NCI-H2171 (cell line): Measurements from ENCODE around the gene TXNL4A.
"Not testable (repeated sequence)": the region's sequence is repeated elsewhere in the genome, so short reads cannot be mapped to it uniquely, and the experiment has no call there.

Experiments used
- DNase-seq: peaks from one replicate; lab custom pipeline; 2025; lab: John Stamatoyannopoulos, UW

The TXNL4A gene

DNA sequence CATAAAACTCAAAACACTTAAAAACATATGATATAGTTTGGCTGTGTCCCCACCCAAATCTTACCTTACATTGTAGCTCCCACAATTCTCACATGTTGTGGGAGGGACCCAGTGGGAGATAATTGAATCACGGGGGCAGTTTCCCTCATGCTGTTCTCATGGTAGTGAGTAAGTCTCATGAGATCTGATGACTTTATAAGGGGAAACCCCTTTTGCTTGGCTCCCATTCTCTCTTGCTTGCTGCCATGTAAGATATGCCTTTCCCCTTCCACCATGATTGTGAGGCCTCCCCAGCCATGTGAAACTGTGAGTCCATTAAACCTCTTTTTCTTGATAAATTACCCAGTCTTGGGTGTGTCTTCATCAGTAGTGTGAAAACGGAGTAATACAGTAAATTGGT, 11.3 kb upstream of the TXNL4A start:
- DNase-seq: not testable (repeated sequence)

DNA sequence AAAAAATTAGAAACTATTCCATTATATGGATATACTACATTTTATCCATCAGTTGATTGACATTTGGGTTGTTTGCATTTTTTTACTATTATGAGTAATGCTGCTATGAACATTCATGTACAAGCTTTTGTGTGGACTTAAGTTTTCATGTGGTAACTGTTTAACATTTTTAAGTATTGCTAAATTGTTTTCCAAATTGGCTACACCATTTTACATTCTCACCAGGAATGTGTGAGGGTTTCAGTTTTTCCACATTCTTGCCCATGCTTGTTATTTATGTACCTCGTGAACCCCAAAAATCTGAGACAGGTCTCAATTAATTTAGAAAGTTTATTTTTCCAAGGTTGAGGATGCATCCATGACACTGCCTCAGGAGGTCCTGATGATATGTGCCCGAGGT, 3.1 kb upstream of the TXNL4A start:
- DNase-seq: no peak

DNA sequence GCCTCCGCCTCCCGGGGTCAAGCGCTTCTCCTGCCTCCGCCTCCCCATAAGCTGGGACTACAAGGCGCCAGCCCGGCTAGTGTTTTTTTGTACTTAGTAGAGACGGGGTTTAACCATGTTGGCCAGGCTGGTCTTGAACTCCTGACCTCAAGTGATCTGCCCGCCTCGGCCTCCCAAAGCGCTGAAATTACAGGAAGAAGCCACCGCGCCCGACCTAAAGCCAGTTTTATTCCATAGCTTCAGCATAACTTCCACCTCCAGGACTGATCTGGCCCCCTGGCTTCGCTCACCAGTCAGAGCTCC, 783 bp upstream of the TXNL4A start:
- DNase-seq: no peak

DNA sequence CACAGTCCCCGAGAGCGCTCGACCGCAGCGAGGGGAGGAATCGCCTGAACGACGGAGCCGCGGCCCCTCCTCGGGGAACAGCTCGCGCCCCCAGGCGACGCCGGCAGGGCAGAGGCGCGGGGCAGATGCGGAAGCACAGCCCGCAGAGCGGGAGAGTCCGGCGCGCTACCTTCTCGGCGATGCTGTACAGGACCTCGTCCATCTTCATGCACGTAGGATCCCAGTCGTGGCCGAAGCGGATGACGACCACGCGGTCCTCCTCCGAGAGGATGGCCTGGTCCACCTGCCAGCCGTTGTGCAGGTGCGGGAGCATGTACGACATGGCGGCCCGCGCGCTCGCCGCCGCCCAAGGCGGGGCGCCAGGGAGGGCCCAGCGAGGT, 302 bp downstream of the TXNL4A start:
- DNase-seq: no peak

DNA sequence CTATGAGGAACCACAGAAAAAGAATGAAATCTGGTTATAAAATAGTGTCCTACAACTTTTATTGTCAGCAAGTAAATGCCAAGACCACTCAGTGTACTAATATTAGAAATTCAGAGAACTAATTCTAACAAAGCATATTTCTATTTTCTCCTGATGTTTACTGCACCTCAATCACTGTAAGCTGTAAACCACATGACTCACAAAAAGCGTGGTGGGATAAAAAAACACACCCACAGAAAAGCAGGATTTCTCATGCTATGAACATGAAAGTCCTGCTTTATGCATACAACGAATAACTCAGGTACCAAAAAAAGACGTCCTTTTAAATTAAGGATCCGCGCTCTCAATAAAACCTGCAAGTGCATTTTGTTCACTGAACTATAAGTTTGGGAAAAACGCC, 797 bp downstream of the TXNL4A start:
- DNase-seq: no peak

DNA sequence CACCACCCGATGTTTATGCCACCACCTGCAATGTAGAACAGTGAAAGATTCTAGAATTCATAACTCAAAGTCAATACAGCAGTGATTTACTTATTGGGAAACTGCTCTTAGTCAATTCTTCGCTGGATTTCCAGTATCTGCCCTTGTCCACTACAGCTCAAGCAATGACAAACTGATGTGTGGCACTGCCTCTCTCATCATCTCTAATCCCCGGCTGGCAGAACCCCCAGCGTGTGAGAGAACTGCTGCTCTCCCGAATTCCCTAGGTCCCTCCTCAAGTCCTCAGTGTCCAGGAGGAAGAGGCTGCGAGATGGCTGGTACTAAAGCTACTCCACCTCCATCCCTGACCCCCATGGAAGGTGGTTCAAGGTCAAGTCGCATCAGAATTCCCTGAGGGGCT, 1.6 kb downstream of the TXNL4A start:
- DNase-seq: no peak

DNA sequence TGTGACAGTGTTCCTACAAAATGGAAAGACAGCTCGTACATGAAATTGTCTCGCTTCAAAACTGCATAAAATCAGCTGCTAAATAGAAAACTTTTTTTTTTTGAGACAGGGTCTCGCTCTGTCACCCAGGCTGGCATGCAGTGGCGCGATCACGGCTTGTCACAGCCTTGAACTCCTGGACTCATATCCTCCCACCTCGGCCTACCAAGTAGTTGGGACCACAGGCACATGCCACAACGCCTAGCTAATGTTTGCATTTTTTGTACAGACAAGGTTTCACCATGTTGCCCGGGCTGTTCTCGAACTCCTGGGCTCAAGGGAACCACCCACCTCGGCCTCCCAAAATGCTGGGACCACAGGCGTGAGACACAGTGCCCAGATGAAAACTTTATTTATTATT, 3.2 kb downstream of the TXNL4A start:
- no peak for DNase-seq

DNA sequence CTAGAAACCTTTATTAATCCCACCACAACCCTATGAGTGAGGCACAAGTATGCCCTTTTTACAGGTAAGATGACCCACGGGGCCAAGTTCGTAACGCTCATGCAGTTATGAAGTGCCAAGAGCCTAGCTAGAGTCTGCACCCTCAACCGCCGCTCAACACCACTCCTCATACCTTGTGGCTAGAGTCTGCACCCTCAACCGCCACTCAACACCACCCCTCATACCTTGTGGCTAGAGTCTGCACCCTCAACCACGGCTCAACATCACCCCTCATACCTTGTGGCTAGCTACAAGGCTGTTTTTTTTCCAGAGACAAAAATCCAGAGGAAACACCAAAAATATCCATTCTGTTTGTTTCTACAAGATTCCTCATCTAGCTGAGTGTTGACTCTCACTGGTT, 4.6 kb downstream of the TXNL4A start:
- DNase-seq: no peak

DNA sequence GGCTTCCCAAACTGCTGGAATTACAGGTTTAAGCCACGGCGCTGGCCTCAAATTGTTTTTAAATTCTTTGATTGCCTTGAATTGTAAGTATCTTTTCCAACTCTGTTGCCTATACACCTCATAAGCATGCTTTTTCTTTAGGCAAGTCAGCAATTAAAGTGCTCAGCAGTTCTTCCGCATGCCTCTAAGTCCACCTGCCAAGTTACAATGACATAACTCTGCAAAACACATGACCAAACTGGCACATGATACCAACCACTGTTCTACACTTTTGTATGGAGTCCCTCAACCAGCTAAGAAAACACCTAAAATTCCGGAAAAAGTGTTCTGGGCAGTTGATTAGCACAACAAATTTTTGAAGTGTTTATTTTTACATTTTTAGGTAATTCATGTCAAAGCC, 5.1 kb downstream of the TXNL4A start:
- DNase-seq: no peak

DNA sequence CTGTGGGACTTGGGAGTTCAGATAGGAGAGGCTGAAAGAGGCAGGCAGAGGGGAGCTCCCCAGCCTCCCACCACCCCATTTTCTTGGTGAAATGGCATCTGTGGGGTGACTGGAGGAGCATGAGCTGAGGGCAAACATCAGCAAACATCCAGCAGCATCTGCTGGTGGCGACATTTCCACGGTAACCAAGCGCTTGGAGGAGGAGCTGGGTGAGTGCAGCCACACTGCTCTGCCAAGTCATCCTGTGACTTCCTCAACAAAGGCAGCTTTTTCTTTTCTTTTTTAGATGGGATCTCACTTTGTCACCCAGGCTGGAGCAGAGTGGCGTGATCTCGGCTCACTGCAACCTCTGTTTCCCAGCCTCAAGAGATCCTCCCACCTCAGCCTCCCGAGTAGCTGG, 5.6 kb downstream of the TXNL4A start:
- DNase-seq: no peak

DNA sequence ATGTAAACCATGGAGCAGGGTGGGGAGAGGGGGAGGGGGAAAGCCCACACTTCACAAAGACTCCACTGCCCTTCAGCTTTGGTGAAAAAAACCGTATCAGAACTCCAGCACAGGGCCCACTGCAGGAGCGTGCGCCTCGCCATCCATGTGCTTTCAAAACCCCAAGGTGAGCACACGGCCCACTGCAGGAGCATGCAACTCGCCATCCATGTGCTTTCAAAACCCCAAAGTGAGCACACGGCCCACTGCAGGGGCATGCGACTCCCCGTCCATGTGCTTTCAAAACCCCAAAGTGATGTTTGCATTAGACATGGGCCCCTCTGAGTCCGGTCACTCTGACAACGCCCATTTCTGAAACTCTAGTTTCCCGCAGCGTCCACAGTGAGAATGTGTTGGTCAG, 7.8 kb downstream of the TXNL4A start:
- no peak for DNase-seq

DNA sequence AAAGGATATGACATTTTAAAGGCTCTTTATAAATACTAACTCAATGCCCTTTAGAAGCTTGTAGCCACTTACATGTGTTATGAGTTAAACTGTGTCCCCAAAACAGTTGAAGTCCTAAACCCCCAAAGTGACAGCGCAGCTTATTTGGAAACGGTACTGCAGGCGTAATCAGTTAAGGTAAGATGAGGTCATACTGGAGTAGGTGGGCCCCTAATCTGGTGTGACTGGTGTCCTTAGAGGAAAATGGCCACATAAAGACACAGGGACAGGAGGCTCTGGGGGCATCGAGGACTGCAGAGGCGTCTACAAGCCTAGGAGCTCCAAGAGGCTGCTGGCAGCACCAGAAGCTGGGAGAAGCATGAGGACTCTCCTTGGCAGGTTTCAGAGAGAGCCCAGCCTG, 8.5 kb downstream of the TXNL4A start:
- no peak for DNase-seq

DNA sequence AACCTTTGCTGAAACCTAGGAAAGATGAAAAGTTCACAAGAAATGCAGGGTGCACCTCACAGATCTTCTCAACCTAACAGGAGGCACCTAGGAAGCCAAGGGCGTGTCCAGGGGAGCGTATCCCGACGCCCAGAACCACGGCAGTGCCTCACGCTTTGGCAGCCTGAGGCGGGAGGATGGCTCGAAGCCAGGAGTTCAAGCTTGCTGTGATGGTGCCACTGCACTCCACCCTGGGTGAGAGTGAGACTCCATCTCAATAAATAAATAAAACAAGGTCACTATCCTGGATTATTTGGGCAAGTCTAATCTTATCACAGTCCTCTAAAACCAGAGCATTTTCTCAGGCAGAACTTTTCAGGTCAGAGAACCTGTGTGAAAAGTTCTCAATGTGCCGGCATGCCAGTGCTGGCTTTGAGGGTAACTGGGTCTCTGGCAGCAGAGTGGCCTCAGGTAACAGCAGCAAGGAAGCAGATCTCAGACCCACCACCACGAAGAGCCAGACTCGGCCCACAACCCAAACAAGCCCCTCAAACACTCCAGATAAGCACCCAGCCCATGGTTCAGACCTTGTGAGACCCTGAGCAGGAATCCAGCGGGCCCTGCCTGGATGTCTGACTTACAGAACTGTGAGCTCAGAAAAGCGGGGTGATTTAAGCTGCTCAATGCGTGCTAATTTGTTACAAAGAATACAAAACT, 12.2 kb downstream of the TXNL4A start:
- DNase-seq: no peak

DNA sequence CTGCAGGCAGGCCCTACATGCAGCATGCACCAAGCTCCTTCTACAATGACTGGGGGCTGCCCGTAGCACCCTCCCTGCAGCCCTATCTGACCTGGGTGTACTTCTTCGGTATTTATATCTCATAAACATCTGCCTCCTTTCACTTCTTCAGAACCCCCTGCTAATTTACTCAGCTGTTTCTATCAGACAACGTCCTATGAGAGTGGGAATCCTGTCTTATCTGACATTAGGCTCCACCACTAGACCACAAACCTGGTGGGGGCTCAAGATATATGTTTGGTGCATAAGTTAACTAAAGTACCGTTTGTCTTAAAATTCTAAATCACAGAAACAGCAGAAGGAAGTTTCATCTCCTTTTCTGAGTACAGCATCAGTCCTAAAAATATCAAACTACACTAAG, 13.3 kb downstream of the TXNL4A start:
- DNase-seq: no peak

DNA sequence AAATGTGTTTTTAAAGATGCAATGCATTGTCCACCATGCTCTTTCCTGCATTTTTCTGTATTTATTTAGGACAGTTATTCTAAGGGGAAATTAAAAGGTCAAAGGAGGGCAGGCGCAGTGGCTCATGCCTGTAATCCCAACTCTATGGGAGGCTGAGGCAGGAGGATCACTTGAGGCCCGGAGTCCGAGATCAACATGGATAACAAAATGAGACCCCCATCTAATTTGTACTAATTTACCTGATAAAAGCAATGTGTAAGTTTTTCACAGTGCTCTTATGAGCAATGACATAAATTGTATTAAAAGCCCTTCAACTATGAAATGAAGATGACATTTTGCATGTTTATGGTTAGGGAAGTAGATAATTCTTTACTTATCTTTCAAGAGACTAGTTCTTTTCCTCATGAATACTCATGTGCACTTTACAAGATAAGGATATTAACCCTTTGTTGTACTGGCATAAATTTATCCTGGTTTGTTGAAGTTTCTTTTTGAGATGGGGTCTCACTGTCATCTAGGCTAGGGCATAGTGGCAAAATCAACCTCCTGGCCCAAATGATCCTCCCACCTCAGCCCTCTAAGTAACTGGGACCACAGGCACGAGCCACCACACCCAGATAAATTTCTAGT, 14.2 kb downstream of the TXNL4A start:
- DNase-seq: no peak

DNA sequence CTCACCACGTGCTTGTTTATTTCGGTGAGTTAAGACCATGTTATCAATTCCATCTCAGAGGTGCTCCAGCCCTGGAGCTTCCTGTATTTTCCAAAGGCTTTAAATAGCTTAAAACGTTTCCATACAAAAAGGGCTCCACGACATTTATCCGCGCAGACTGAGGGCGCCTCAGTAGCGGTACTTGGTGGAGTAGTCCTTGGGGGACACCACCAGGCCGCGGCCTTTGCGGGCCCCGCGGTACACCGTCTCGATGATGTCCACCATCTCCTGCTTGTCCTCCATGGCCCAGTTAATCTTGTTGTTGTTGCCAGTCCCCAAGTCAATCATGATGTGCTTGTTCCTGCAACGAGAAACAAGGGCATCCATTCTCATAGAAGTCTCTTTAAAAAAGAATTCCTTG, 14.8 kb downstream of the TXNL4A start:
- DNase-seq: no peak

DNA sequence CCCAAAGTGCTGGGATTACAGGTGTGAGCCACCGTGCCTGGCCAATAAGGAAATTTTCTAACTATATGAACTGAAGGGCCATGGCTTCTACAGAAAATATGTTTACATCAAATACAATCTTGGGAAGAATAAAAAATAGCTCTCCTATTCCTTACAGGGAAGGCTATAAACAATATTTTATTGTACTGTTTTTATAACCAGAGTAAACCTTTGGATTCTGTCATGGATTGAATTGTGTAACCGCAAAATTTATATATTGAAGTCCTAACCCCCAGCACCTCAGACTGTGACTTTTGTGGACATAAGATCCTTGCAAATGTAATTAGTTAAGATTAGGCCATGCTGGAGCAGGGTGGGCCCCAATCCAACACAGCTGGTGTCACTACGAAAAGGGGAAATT, 15.6 kb downstream of the TXNL4A start:
- no peak for DNase-seq

DNA sequence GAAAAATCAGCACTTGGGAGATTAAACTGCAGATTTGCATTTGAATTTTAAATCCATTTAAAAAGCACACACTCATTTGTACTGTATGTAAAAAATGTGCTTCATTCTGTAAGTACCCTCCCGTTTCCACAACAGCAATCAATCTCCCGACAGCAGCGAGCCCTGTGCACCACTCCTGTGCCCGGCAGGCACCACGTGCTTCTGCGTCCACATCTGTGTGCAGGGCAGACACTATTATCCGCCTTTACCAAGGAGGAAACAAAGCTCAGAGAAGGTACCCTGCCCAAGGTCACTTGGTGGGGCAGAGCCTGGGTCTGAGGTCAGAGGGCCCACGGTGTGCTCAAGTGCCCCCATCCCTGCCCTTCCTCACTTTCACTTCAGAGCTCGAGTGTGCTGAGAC, 16.4 kb downstream of the TXNL4A start:
- no peak for DNase-seq

DNA sequence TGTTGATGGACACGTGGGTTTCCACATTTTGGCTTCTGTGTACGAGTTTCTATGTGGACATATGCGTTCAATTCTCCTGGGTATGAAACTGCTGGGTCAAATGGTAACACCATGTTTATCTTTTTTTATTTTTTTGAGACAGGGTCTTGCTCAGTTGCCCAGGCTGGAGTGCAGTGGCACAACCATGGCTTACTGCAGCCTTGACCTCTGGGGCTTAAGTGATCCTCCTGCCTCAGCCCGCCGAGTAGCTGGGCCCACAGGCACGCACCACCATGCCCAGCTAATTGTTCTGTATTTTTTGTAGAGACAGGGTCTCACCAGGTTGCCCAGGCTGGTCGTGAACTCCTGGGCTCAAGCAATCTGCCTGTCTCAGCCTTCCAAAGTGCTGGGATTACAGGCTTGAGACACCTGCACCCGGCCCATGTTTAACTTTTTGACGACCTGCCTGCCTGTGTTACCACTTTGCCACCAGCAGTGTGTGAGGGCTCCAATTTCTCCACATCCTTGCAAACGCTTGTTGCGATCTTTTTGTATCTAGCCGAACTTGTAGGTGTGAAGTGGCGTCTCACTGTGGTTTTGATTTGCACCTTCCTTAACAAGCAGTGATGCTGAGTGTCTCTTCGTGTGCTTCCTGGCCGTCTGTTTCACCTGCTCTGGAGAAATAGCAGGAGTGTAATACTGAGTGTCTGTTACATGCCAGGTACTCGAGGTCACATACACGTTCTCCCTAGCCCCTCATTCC, 17.0 kb downstream of the TXNL4A start:
- no peak for DNase-seq

DNA sequence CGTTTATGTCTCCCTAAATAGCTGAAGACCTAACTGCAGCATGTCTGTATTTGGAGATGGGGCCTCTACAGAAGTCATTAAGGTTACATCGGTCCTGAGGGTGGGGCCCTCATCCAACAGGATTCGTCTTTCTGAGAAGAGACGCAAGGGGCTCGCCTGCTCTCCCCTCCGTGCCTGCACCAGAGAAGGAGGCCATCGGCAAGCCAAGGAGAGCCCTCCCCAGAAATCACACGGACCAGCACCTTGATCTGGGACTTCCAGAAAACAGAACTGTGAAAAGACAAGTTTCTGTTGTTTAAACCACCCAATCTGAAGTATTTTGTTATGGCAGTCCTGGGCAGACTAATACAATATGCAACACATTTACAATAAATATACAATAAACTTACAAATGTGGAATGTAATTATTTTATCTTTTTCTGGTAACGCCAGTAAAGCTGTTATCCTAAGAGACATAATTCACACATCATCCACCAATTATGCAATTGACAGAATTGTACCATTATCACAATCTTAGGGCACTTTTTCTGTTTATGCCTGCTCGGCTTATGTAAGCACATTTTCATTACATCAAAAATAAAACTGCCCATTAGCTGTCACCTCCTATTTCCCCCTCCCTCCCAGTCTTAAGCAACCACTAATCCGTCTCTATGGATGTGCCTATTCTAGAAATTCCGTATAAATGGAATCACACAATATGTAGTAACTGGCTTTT, 17.8 kb downstream of the TXNL4A start:
- no peak for DNase-seq

DNA sequence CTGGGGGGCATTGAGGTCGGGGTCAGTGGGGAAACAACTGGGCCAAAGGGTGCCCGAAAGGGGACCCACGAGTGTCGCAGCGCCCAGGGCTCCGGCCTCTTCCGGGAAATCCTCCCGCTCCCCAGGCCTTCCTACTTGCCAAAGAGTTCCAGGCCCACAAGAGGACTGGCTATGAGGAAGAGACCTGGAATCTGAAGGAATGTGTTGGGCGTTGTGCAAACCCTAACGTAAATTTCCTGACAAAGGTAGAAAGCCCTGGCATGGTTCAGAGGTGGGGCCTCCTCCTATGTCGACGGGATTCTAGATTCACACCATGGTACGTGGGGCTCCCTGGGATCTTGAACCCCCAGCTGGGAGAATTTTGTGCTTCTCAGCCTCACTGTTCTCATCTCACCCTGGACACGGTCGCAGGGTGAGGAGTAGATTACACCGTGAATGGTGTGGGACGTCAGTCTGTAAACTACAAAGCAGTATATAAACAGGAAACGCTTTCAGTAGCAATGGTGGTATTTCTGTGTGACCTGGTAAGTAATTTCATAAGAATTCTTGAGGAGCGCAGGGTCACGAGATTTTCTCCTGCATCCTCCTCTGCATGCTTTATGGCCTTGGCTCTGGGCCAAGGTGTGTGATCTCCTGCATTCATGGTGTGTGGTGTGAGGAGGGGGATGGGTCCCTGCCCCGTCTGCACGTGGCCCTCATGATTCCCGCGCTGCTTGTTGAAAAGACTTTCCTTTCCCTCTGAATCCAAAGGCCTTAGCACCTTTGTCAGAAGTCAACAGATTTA, 23.1 kb downstream of the TXNL4A start:
- no peak for DNase-seq
